GM10266 (cell line): Measurements from ENCODE around the gene GRIN2C.
A peak's percentile ranks its signal among the peaks of the same experiment; 100 is the strongest.

ENCODE experiments used
- DNase-seq: peaks from one replicate; pipeline ENCODE4 v3.0.0; 2012; ENCODE audit errors: extremely low spot score
- CTCF ChIP-seq: IDR thresholded peaks from 2 replicates; pipeline ENCODE4 v1.5.1; 2012; ENCODE audit warnings: mild to moderate bottlenecking, low read depth; ENCODE audit not compliant: control insufficient read depth, insufficient read depth; ENCODE audit errors: missing control alignments

Gene GRIN2C

GRCh38 chr17:74857191-74857590 lies 2.5 kb downstream of the GRIN2C start:
- no peak for DNase-seq
- no peak for TF ChIP-seq CTCF

GRCh38 chr17:74856112-74856511 lies 3.6 kb downstream of the GRIN2C start:
- no peak for TF ChIP-seq CTCF
- no peak for DNase-seq

GRCh38 chr17:74855323-74855722 lies 4.4 kb downstream of the GRIN2C start:
- no peak for DNase-seq
- no peak for TF ChIP-seq CTCF

GRCh38 chr17:74854792-74855191 lies 4.9 kb downstream of the GRIN2C start:
- no peak for TF ChIP-seq CTCF
- no peak for DNase-seq

GRCh38 chr17:74853669-74854068 lies 6.0 kb downstream of the GRIN2C start:
- no peak for TF ChIP-seq CTCF
- no peak for DNase-seq

GRCh38 chr17:74853048-74853397 lies 6.7 kb downstream of the GRIN2C start:
- DNase-seq = no peak
- TF ChIP-seq CTCF = no peak

- no peak for TF ChIP-seq CTCF
- DNase-seq = peak; percentile 94
These were observed 7.2 kb downstream of the GRIN2C start for GRCh38 chr17:74852237-74853047.
